ENCODE data around the gene PARD6B. TPM values are rescaled to one million over a fixed set of nuclear protein-coding genes. Genes with fewer than 3 reads are reported as not detected.

PARD6B gene
- total and polyA plus RNA-seq, 2 experiments from 2014 or later = 14.6 to 41.0 TPM

DNA sequence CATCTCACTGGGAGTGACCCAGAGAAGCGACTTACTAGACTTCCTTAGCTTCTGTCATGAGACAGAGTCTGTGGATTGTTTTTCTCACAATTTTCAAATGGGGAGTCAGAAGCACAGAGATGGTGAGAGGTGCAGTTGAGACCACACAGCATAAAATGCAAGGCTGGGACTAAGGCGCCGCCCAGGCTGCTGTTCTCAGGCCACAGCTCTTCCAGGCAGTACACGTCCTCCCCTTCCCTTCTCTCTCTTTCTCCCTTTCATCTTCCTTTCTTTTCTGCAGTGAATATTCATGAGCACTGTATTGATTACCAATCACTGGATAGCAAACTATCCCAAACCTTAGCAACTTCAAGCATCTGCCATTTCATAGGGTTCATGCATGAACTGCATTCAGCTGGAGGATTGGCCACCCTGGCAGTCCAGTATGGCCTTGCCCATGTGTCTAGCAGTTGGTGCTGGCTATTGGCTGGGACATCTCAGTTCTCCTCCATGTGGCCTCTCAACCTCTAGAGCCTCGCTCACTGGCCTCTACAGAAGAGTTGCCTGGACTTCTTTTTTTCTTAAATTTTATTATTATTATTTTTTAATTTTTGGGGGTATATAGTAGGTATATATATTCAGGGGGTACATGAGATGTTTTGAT is 74.9 kb downstream of the PARD6B start:
- Histone ChIP-seq H3K27ac (no peak overlapping the region), H3K4me3 (no peak overlapping the region), H3K79me2 (peaks cover 7% of the 10 kb centered on the region), H3K9me2 (replicated peaks; ENCODE audit: insufficient read depth) (no peaks in the 10 kb centered on the region), H4K20me1 (ENCODE audit: insufficient read depth, poor library complexity, severe bottlenecking) (no peaks in the 10 kb centered on the region), H3K4me1 (ENCODE audit: insufficient read depth) (no peaks in the 10 kb centered on the region), H3K27me3 (no peaks in the 10 kb centered on the region), H3K4me2 (no peak overlapping the region), H2AFZ (no peak overlapping the region), H3K36me3 (replicated peaks; ENCODE audit: insufficient read depth, low read depth) (no peaks in the 10 kb centered on the region), H3K9me3 (ENCODE audit: low read depth) (no peaks in the 10 kb centered on the region)
- no peak for DNase-seq (ENCODE audit: low spot score)
- TF ChIP-seq, protein P1, sequence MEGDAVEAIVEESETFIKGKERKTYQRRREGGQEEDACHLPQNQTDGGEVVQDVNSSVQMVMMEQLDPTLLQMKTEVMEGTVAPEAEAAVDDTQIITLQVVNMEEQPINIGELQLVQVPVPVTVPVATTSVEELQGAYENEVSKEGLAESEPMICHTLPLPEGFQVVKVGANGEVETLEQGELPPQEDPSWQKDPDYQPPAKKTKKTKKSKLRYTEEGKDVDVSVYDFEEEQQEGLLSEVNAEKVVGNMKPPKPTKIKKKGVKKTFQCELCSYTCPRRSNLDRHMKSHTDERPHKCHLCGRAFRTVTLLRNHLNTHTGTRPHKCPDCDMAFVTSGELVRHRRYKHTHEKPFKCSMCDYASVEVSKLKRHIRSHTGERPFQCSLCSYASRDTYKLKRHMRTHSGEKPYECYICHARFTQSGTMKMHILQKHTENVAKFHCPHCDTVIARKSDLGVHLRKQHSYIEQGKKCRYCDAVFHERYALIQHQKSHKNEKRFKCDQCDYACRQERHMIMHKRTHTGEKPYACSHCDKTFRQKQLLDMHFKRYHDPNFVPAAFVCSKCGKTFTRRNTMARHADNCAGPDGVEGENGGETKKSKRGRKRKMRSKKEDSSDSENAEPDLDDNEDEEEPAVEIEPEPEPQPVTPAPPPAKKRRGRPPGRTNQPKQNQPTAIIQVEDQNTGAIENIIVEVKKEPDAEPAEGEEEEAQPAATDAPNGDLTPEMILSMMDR (IDR thresholded peaks at IDR 0.05; ENCODE audit: poor library complexity) = no peak
- no peak for TF ChIP-seq EZH2 (IDR thresholded peaks at IDR 0.05; ENCODE audit: borderline replicate concordance)
- 95% methylated on average over 5 of the region's 5 CpGs for WGBS (ENCODE audit: low lambda C conversion rate, missing lambda C conversion rate)

Other genes starting within 250 kb of the PARD6B start
- gene PTPN1, start 221.2 kb upstream of the PARD6B start, total RNA-seq = 28.3 and 32.1 TPM in 2 replicates
- gene PTPN1, start 221.2 kb upstream of the PARD6B start, polyA plus RNA-seq = 22.0 and 30.8 TPM in 2 replicates
- gene RIPOR3, start 40.0 kb upstream of the PARD6B start, total RNA-seq = 4.3 and 5.6 TPM in 2 replicates
- 5.7 and 10.3 TPM in 2 replicates for gene RIPOR3, start 40.0 kb upstream of the PARD6B start, polyA plus RNA-seq
- 5.6 and 12.5 TPM in 2 replicates for gene BCAS4, start 63.5 kb downstream of the PARD6B start, total RNA-seq
- gene BCAS4, start 63.5 kb downstream of the PARD6B start, polyA plus RNA-seq = 18.0 and 21.6 TPM in 2 replicates
- gene ADNP, start 199.9 kb downstream of the PARD6B start, total RNA-seq = 43.7 and 44.3 TPM in 2 replicates
- 12.5 and 13.1 TPM in 2 replicates for gene ADNP, start 199.9 kb downstream of the PARD6B start, polyA plus RNA-seq
- 84.3 and 85.0 TPM in 2 replicates for gene DPM1, start 227.0 kb downstream of the PARD6B start, total RNA-seq
- gene DPM1, start 227.0 kb downstream of the PARD6B start, polyA plus RNA-seq = 72.9 and 77.8 TPM in 2 replicates
- gene MOCS3, start 227.2 kb downstream of the PARD6B start, total RNA-seq = 7.7 and 8.6 TPM in 2 replicates
- 4.0 and 5.5 TPM in 2 replicates for gene MOCS3, start 227.2 kb downstream of the PARD6B start, polyA plus RNA-seq